ENCODE measurements around the gene NTM.

The NTM gene

GRCh38 chr11:132310390-132311375 is 940.3 kb downstream of the NTM start:
- TF ChIP-seq EZH2phosphoT487 (IDR thresholded peaks at IDR 0.05; ENCODE audit: low read depth) (no peak), CTCF (IDR thresholded peaks at IDR 0.05; ENCODE audit: low read depth, low read length) (no peak)
- H3K36me3 ChIP-seq (replicated peaks; ENCODE audit: low read depth, low read length) = no peaks in the 10 kb centered on the region
- no peaks in the 10 kb centered on the region for H4K20me1 ChIP-seq (ENCODE audit: insufficient read depth, low read length)
- H3K9ac ChIP-seq (ENCODE audit: low read length) = no peak overlapping the region
- no peak overlapping the region for H3K27ac ChIP-seq (ENCODE audit: low read length)
- H2AFZ ChIP-seq (ENCODE audit: low read depth, low read length) = no peak overlapping the region
- no peaks in the 10 kb centered on the region for H3K9me3 ChIP-seq (ENCODE audit: insufficient read depth, low read length)
- H3K4me1 ChIP-seq (ENCODE audit: low read length) = no peaks in the 10 kb centered on the region
- H3K79me2 ChIP-seq (ENCODE audit: low read length) = no peaks in the 10 kb centered on the region
- no peak overlapping the region for H3K4me2 ChIP-seq (ENCODE audit: low read length)
- H3K27me3 ChIP-seq (ENCODE audit: low read depth, low read length) = no peaks in the 10 kb centered on the region; the same call in 1 of the 2 replicates
- no peak overlapping the region for H3K4me3 ChIP-seq (ENCODE audit: low read length)

- no peak overlapping the region for H3K27ac ChIP-seq (ENCODE audit: low read length)
- H3K9me3 ChIP-seq (ENCODE audit: insufficient read depth, low read length) = no peaks in the 10 kb centered on the region
- TF ChIP-seq CTCF (IDR thresholded peaks at IDR 0.05; ENCODE audit: low read depth, low read length) (no peak), EZH2phosphoT487 (IDR thresholded peaks at IDR 0.05; ENCODE audit: low read depth) (no peak)
- H4K20me1 ChIP-seq (ENCODE audit: insufficient read depth, low read length) = no peaks in the 10 kb centered on the region
- H3K9ac ChIP-seq (ENCODE audit: low read length) = no peak overlapping the region
- no peaks in the 10 kb centered on the region for H3K4me1 ChIP-seq (ENCODE audit: low read length)
- no peak overlapping the region for H3K4me3 ChIP-seq (ENCODE audit: low read length)
- H3K36me3 ChIP-seq (replicated peaks; ENCODE audit: low read depth, low read length) = no peaks in the 10 kb centered on the region
- H3K4me2 ChIP-seq (ENCODE audit: low read length) = no peak overlapping the region
- H3K27me3 ChIP-seq (ENCODE audit: low read depth, low read length) = peaks cover 6% of the 10 kb centered on the region; the same call in 1 of the 2 replicates
- no peak overlapping the region for H2AFZ ChIP-seq (ENCODE audit: low read depth, low read length)
- H3K79me2 ChIP-seq (ENCODE audit: low read length) = no peaks in the 10 kb centered on the region
Observed at GRCh38 chr11:132311703-132312102, 941.3 kb downstream of the NTM start.

GRCh38 chr11:132312161-132312560 is 941.7 kb downstream of the NTM start:
- Histone ChIP-seq H3K4me1 (ENCODE audit: low read length) (no peaks in the 10 kb centered on the region), H3K4me2 (ENCODE audit: low read length) (no peak overlapping the region), H3K36me3 (replicated peaks; ENCODE audit: low read depth, low read length) (no peaks in the 10 kb centered on the region), H3K79me2 (ENCODE audit: low read length) (no peaks in the 10 kb centered on the region), H3K27ac (ENCODE audit: low read length) (no peak overlapping the region), H2AFZ (ENCODE audit: low read depth, low read length) (0 out of 2 replicates have a peak overlapping the region, but pooled peaks have one; percentile 48), H3K9ac (ENCODE audit: low read length) (no peak overlapping the region), H4K20me1 (ENCODE audit: insufficient read depth, low read length) (no peaks in the 10 kb centered on the region), H3K27me3 (ENCODE audit: low read depth, low read length) (peaks cover 6% of the 10 kb centered on the region; the same call in 1 of the 2 replicates), H3K9me3 (ENCODE audit: insufficient read depth, low read length) (no peaks in the 10 kb centered on the region), H3K4me3 (ENCODE audit: low read length) (no peak overlapping the region)
- TF ChIP-seq EZH2phosphoT487 (IDR thresholded peaks at IDR 0.05; ENCODE audit: low read depth) (no peak), CTCF (IDR thresholded peaks at IDR 0.05; ENCODE audit: low read depth, low read length) (no peak)

DNA sequence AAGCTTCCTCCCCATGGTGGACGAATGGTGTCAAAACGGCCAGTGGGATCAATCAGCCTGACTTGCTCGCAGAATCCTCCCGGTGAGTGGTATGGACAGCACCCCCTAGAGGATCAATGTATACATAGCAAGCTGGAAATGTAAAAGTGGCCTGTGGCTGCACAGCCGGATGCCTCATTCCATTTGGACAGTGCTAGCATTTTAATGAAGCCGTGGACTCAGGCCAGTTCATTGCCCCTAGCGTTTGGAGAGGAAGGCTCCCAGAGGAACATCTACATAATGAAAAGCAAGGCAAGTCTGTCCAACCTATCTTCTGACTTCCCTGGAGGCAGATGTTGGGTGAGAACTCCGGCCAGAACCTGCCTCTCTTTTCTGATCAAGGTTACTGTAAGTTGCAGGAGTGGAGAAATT is 942.3 kb downstream of the NTM start:
- Histone ChIP-seq H3K4me1 (ENCODE audit: low read length) (no peaks in the 10 kb centered on the region), H3K4me3 (ENCODE audit: low read length) (no peak overlapping the region), H2AFZ (ENCODE audit: low read depth, low read length) (peak overlapping the region; percentile 48; the same call in 1 of the 2 replicates), H3K9ac (ENCODE audit: low read length) (no peak overlapping the region), H3K27ac (ENCODE audit: low read length) (no peak overlapping the region), H3K79me2 (ENCODE audit: low read length) (no peaks in the 10 kb centered on the region), H3K9me3 (ENCODE audit: insufficient read depth, low read length) (no peaks in the 10 kb centered on the region), H4K20me1 (ENCODE audit: insufficient read depth, low read length) (no peaks in the 10 kb centered on the region), H3K4me2 (ENCODE audit: low read length) (peak overlapping the region; percentile 43; the same call in 1 of the 2 replicates), H3K36me3 (replicated peaks; ENCODE audit: low read depth, low read length) (no peaks in the 10 kb centered on the region), H3K27me3 (ENCODE audit: low read depth, low read length) (peaks cover 6% of the 10 kb centered on the region; the same call in 1 of the 2 replicates)
- TF ChIP-seq EZH2phosphoT487 (IDR thresholded peaks at IDR 0.05; ENCODE audit: low read depth) = no peak
- peak; percentile 62 for TF ChIP-seq CTCF (IDR thresholded peaks at IDR 0.05; ENCODE audit: low read depth, low read length)

Measured in OCI-LY3 (cell line).